AG04450 (cell line): ENCODE measurements around the gene PTP4A1. TPM values are rescaled to one million over a fixed set of nuclear protein-coding genes. Genes with fewer than 3 reads are reported as not detected.

ENCODE experiments used
- CTCF ChIA-PET: fragments of 300-600, 350-600 bp; formaldehyde crosslinking; extraction: SDS; loops from one replicate; lab custom pipeline; 2022; ENCODE audit warnings: antibody characterized with exemption, inconsistent platforms; lab: Charles Lee
- POLR2A ChIA-PET: fragments of 350-600 bp; formaldehyde crosslinking; extraction: SDS; loops from one replicate; lab custom pipeline; 2021; ENCODE audit warnings: antibody characterized with exemption, inconsistent platforms; lab: Yijun Ruan, JAX
- DNase-seq: peaks from one replicate; pipeline ENCODE4 v3.0.0-alpha.2; 2011; ENCODE audit warnings: low read depth, low spot score
- H3K27ac ChIP-seq: one replicate; pipeline ENCODE4 v1.5.1; 2012; ENCODE audit warnings: low read depth, low read length, control low read depth
- H3K27me3 ChIP-seq: one replicate; pipeline ENCODE4 v1.6.0; 2012; ENCODE audit warnings: low read length; ENCODE audit not compliant: control insufficient read depth, insufficient read depth
- H3K4me3 ChIP-seq: 2 replicates; pipeline ENCODE4 v1.5.1; 2011; ENCODE audit warnings: mild to moderate bottlenecking, low read depth, low read length, control low read depth
- H3K9me3 ChIP-seq: 2 replicates; pipeline ENCODE4 v1.5.1; 2012; ENCODE audit warnings: low read length; ENCODE audit not compliant: control insufficient read depth, insufficient read depth
- CTCF ChIP-seq: IDR thresholded peaks from 2 replicates; pipeline ENCODE4 v1.5.1; 2011; ENCODE audit warnings: low read depth, low read length, control low read depth, inconsistent platforms
- polyA plus RNA-seq: library from polyadenylated mRNA; depleted of rRNA; stranded (reverse); fragments of >200 nt; gene quantifications from 2 replicates; pipeline ENCODE4 v1.2.3, GENCODE V29; 2011

The PTP4A1 gene
- polyA plus RNA-seq, 1 experiment: 34.3 TPM

- peak overlapping the region; percentile 86 for H3K4me3 ChIP-seq
- DNase-seq: no peak
- H3K27me3 ChIP-seq: no peaks in the 10 kb centered on the region
- ChIA-PET POLR2A (interaction anchor here (0.5 kb wide), 1 partner anchor 228 kb away, joined by 3 read pairs; no protein-coding TSS in a partner anchor), CTCF (interaction anchor here (0.5 to 2.5 kb wide), 19 partner anchors 9 to 228 kb away, joined by 3 to 17 read pairs (median 4); no protein-coding TSS in a partner anchor)
- peaks cover 2% of the 10 kb centered on the region; the same call in 1 of the 2 replicates for H3K9me3 ChIP-seq
- H3K27ac ChIP-seq: no peak overlapping the region
- no peak for TF ChIP-seq CTCF
These were observed 2.2 kb downstream of the PTP4A1 start for GRCh38 chr6:63574554-63574900.

GRCh38 chr6:63576147-63576772 lies 4.0 kb downstream of the PTP4A1 start:
- H3K27ac ChIP-seq: no peak overlapping the region
- CTCF ChIA-PET: interaction anchor here (1.4 kb wide), 1 partner anchor 22 kb away, joined by 6 read pairs; no protein-coding TSS in a partner anchor
- no peak for DNase-seq
- no peak for TF ChIP-seq CTCF
- no peaks in the 10 kb centered on the region for H3K27me3 ChIP-seq
- no peak overlapping the region for H3K4me3 ChIP-seq
- POLR2A ChIA-PET: no interaction called here
- peaks cover 2% of the 10 kb centered on the region; the same call in 1 of the 2 replicates for H3K9me3 ChIP-seq

GRCh38 chr6:63576985-63577712 lies 4.9 kb downstream of the PTP4A1 start:
- no peaks in the 10 kb centered on the region for H3K27me3 ChIP-seq
- TF ChIP-seq CTCF: no peak
- peaks cover 2% of the 10 kb centered on the region; the same call in 1 of the 2 replicates for H3K9me3 ChIP-seq
- no peak overlapping the region for H3K4me3 ChIP-seq
- no peak for DNase-seq
- CTCF ChIA-PET: interaction anchor here (0.7 to 1.4 kb wide), 2 partner anchors 22 to 225 kb away, joined by 3 to 6 read pairs; no protein-coding TSS in a partner anchor
- no peak overlapping the region for H3K27ac ChIP-seq
- POLR2A ChIA-PET: no interaction called here

GRCh38 chr6:63578757-63579156 lies 6.5 kb downstream of the PTP4A1 start:
- Histone ChIP-seq H3K4me3 (no peak overlapping the region), H3K9me3 (no peaks in the 10 kb centered on the region), H3K27me3 (no peaks in the 10 kb centered on the region), H3K27ac (no peak overlapping the region)
- no peak for DNase-seq
- TF ChIP-seq CTCF: no peak
- CTCF ChIA-PET: no interaction called here
- POLR2A ChIA-PET: no interaction called here
